HEK293 (cell line): ENCODE results near the gene UNC5B.

Source experiments
- CTCF ChIA-PET: fragments of 350-600 bp; formaldehyde crosslinking; extraction: SDS; loops from one replicate; lab custom pipeline; 2021; ENCODE audit warnings: antibody characterized with exemption; lab: Yijun Ruan, JAX
- POLR2A ChIA-PET: fragments of 300-600 bp; formaldehyde crosslinking; extraction: SDS; loops from one replicate; lab custom pipeline; 2020; ENCODE audit warnings: antibody characterized with exemption, inconsistent platforms; lab: Yijun Ruan, JAX
- H3K27ac ChIP-seq: fragments of 200-500 bp; sonication (Bioruptor generic); 2 replicates; pipeline ENCODE4 v1.5.1; 2014; ENCODE audit warnings: low read depth, low read length, control low read depth, inconsistent platforms; ENCODE audit errors: extremely low read depth
- H3K36me3 ChIP-seq, 2 experiments: fragments of 200-500 bp in 1 of 2; sonication (Bioruptor generic) in 1 of 2; 1 replicate in 1 of 2; 2 replicates in 1 of 2; pipeline ENCODE4 v1.5.1; 2014 to 2017; ENCODE audit warnings: inconsistent platforms in 2 of 2, low read length in 2 of 2; ENCODE audit not compliant: control insufficient read depth in 2 of 2, insufficient read depth in 1 of 2
- H3K4me1 ChIP-seq: fragments of 200-500 bp; sonication (Bioruptor generic); 2 replicates; pipeline ENCODE4 v1.5.1; 2014; ENCODE audit warnings: mild to moderate bottlenecking, low read length, inconsistent platforms; ENCODE audit not compliant: control insufficient read depth, insufficient read depth
- H3K4me3 ChIP-seq: 2 replicates; pipeline ENCODE4 v1.5.1; 2011; ENCODE audit warnings: low read depth, mild to moderate bottlenecking, control low read depth, low read length, moderate library complexity
- H3K9me3 ChIP-seq: fragments of 200-500 bp; sonication (Bioruptor generic); 2 replicates; pipeline ENCODE4 v1.5.1; 2014; ENCODE audit warnings: low read depth, low read length, inconsistent platforms; ENCODE audit not compliant: control insufficient read depth, insufficient read depth
- BCL11A ChIP-seq: fragments of 450-650 bp; formaldehyde crosslinking; IDR thresholded peaks from 2 replicates; pipeline ENCODE4 v1.5.1; 2016; ENCODE audit warnings: low read depth, missing biosample characterization, missing genetic modification characterization
- CTCF ChIP-seq: fragments of 450-650 bp; formaldehyde crosslinking; IDR thresholded peaks from 2 replicates; pipeline ENCODE4 v1.5.1; 2016; ENCODE audit warnings: missing biosample characterization, missing genetic modification characterization
- HIC1 ChIP-seq: fragments of 450-650 bp; formaldehyde crosslinking; IDR thresholded peaks from 2 replicates; pipeline ENCODE4 v1.5.1; 2016; ENCODE audit warnings: missing biosample characterization, missing genetic modification characterization
- KLF17 ChIP-seq: fragments of 450-650 bp; formaldehyde crosslinking; IDR thresholded peaks from 2 replicates; pipeline ENCODE4 v1.5.1; 2016; ENCODE audit warnings: missing biosample characterization, missing genetic modification characterization
- KLF7 ChIP-seq: fragments of 450-650 bp; formaldehyde crosslinking; IDR thresholded peaks from 2 replicates; pipeline ENCODE4 v1.5.1; 2016; ENCODE audit warnings: missing biosample characterization, missing genetic modification characterization, borderline replicate concordance
- SP7 ChIP-seq: fragments of 450-650 bp; formaldehyde crosslinking; IDR thresholded peaks from 2 replicates; pipeline ENCODE4 v1.5.1; 2016; ENCODE audit warnings: missing biosample characterization, missing genetic modification characterization
- ZBTB44 ChIP-seq: fragments of 450-650 bp; IDR thresholded peaks from 2 replicates; pipeline ENCODE4 v1.5.1; 2018; ENCODE audit warnings: missing biosample characterization, mild to moderate bottlenecking, missing genetic modification characterization
- ZBTB49 ChIP-seq: fragments of 450-650 bp; formaldehyde crosslinking; IDR thresholded peaks from 2 replicates; pipeline ENCODE4 v1.5.1; 2016; ENCODE audit warnings: missing biosample characterization, missing genetic modification characterization, low read depth
- ZNF18 ChIP-seq: fragments of 450-650 bp; formaldehyde crosslinking; IDR thresholded peaks from 2 replicates; pipeline ENCODE4 v1.5.1; 2016; ENCODE audit warnings: missing biosample characterization, missing genetic modification characterization
- ZNF19 ChIP-seq: fragments of 450-650 bp; formaldehyde crosslinking; IDR thresholded peaks from 2 replicates; pipeline ENCODE4; 2016; ENCODE audit warnings: missing biosample characterization, missing genetic modification characterization, low read depth
- ZNF223 ChIP-seq: fragments of 450-650 bp; formaldehyde crosslinking; IDR thresholded peaks from 2 replicates; pipeline ENCODE4 v1.5.1; 2016; ENCODE audit warnings: missing biosample characterization, missing genetic modification characterization
- ZNF24 ChIP-seq: fragments of 450-650 bp; formaldehyde crosslinking; IDR thresholded peaks from 2 replicates; pipeline ENCODE4 v1.5.1; 2016; ENCODE audit warnings: missing biosample characterization, missing genetic modification characterization
- ZNF274 ChIP-seq, 2 experiments: fragments of 200-500 bp in 1 of 2; fragments of 450-650 bp in 1 of 2; sonication (Bioruptor generic) in 1 of 2; formaldehyde crosslinking in 1 of 2; IDR thresholded peaks; 2 replicates each; pipeline versions ENCODE4 v1.5.1 to v1.6.1; 2014 to 2016; ENCODE audit warnings: borderline replicate concordance in 1 of 2, inconsistent platforms in 1 of 2, low read length in 1 of 2, missing biosample characterization in 1 of 2, missing genetic modification characterization in 1 of 2
- ZNF302 ChIP-seq: fragments of 450-650 bp; formaldehyde crosslinking; IDR thresholded peaks from 2 replicates; pipeline ENCODE4 v1.5.1; 2016; ENCODE audit warnings: missing biosample characterization, missing genetic modification characterization, low read depth
- ZNF610 ChIP-seq: fragments of 450-650 bp; formaldehyde crosslinking; IDR thresholded peaks from 2 replicates; pipeline ENCODE4 v1.5.1; 2016; ENCODE audit warnings: missing biosample characterization, missing genetic modification characterization, borderline replicate concordance
- ZNF624 ChIP-seq: fragments of 450-650 bp; formaldehyde crosslinking; IDR thresholded peaks from 2 replicates; pipeline ENCODE4 v1.5.1; 2017; ENCODE audit warnings: missing biosample characterization, missing genetic modification characterization
- ZNF639 ChIP-seq: fragments of 450-650 bp; formaldehyde crosslinking; IDR thresholded peaks from 2 replicates; pipeline ENCODE4 v1.5.1; 2016; ENCODE audit warnings: missing biosample characterization, missing genetic modification characterization
- ZNF768 ChIP-seq: fragments of 450-650 bp; formaldehyde crosslinking; IDR thresholded peaks from 2 replicates; pipeline ENCODE4 v1.5.1; 2018; ENCODE audit warnings: missing biosample characterization, mild to moderate bottlenecking, missing genetic modification characterization

UNC5B gene

GRCh38 chr10:71256661-71257318 is 44.4 kb downstream of the UNC5B start:
- POLR2A ChIA-PET = no interaction called here
- no peak overlapping the region for H3K27ac ChIP-seq
- 0 out of 2 replicates have a peak, but pooled peaks have one; percentile 59 for TF ChIP-seq ZNF768 (tag by site-specific recombination)
- TF ChIP-seq ZNF610 (tag by site-specific recombination) = no peak
- TF ChIP-seq, all 188 proteins: peak for 1
- peaks cover 0 to 17% of the 10 kb centered on the region in 2 experiments; a peak in 1 of 3 replicates for H3K36me3 ChIP-seq
- peaks cover 6% of the 10 kb centered on the region for H3K4me1 ChIP-seq
- CTCF ChIA-PET = interaction anchor here (4.1 kb wide), 1 partner anchor 13 kb away, joined by 20 read pairs; no protein-coding TSS in a partner anchor
- H3K4me3 ChIP-seq = no peak overlapping the region
- no peaks in the 10 kb centered on the region for H3K9me3 ChIP-seq

GRCh38 chr10:71257319-71257997 is 45.1 kb downstream of the UNC5B start:
- POLR2A ChIA-PET = no interaction called here
- Histone ChIP-seq H3K4me3 (no peak overlapping the region), H3K27ac (no peak overlapping the region), H3K9me3 (no peaks in the 10 kb centered on the region), H3K4me1 (peaks cover 6% of the 10 kb centered on the region), H3K36me3 (peaks cover 0 to 17% of the 10 kb centered on the region in 2 experiments; a peak in 1 of 3 replicates)
- CTCF ChIA-PET = interaction anchor here (0.6 to 4.1 kb wide), 2 partner anchors 10 to 13 kb away, joined by 3 to 20 read pairs; no protein-coding TSS in a partner anchor
- TF ChIP-seq ZNF302 (tag by site-specific recombination) (no peak), ZNF19 (no peak), CTCF (tag by site-specific recombination) (no peak), KLF7 (tag by site-specific recombination) (no peak), ZNF18 (tag by site-specific recombination) (no peak), ZBTB44 (tag by site-specific recombination) (no peak), BCL11A (no peak), SP7 (tag by site-specific recombination) (no peak), KLF17 (no peak), ZNF223 (tag by site-specific recombination) (no peak), HIC1 (tag by site-specific recombination) (no peak), ZNF639 (tag by site-specific recombination) (no peak), ZNF24 (tag by site-specific recombination) (no peak), ZNF274 (IDR thresholded peaks at IDR 0.05; ENCODE audit: low read length) (no peak), ZNF274 (tag by site-specific recombination; IDR thresholded peaks at IDR 0.05; ENCODE audit: borderline replicate concordance) (no peak), ZBTB49 (tag by site-specific recombination) (no peak), ZNF624 (tag by site-specific recombination) (no peak)
